HUES48 (cell line): ENCODE data around the gene PC.

Experiments used
- H3K27ac ChIP-seq: one replicate; pipeline ENCODE4 v1.7.0; 2013; ENCODE audit warnings: low read depth, low read length, inconsistent platforms
- H3K27me3 ChIP-seq: 2 replicates; pipeline ENCODE4 v1.6.1; 2013; ENCODE audit warnings: mild to moderate bottlenecking, low read length; ENCODE audit not compliant: control insufficient read depth, insufficient read depth
- H3K36me3 ChIP-seq: 2 replicates; pipeline ENCODE4 v1.6.1; 2013; ENCODE audit warnings: low read length; ENCODE audit not compliant: control insufficient read depth, insufficient read depth
- H3K4me1 ChIP-seq: 2 replicates; pipeline ENCODE4 v1.6.1; 2013; ENCODE audit warnings: mild to moderate bottlenecking, low read length; ENCODE audit not compliant: control insufficient read depth, insufficient read depth
- H3K4me3 ChIP-seq: 2 replicates; pipeline ENCODE4 v1.5.1; 2013; ENCODE audit warnings: mild to moderate bottlenecking, low read depth, low read length
- H3K9ac ChIP-seq: 2 replicates; pipeline ENCODE4 v1.6.1; 2013; ENCODE audit warnings: mild to moderate bottlenecking, low read depth, low read length, moderate library complexity
- H3K9me3 ChIP-seq: 2 replicates; pipeline ENCODE4 v1.6.1; 2013; ENCODE audit warnings: low read length; ENCODE audit not compliant: control insufficient read depth, insufficient read depth

The PC gene

GRCh38 chr11:66978229-66978628 is 20.0 kb upstream of the PC start:
- Histone ChIP-seq H3K27ac (no peak overlapping the region), H3K36me3 (no peaks in the 10 kb centered on the region), H3K4me3 (no peak overlapping the region), H3K4me1 (0 out of 2 replicates have a peak, but pooled peaks cover 5% of the 10 kb centered on the region), H3K9me3 (peaks cover 2% of the 10 kb centered on the region; the same call in 1 of the 2 replicates), H3K27me3 (no peaks in the 10 kb centered on the region), H3K9ac (no peak overlapping the region)

- Histone ChIP-seq H3K27me3 (no peaks in the 10 kb centered on the region), H3K36me3 (no peaks in the 10 kb centered on the region), H3K4me1 (0 out of 2 replicates have a peak, but pooled peaks cover 5% of the 10 kb centered on the region), H3K27ac (no peak overlapping the region), H3K4me3 (no peak overlapping the region), H3K9ac (no peak overlapping the region), H3K9me3 (peaks cover 2% of the 10 kb centered on the region; the same call in 1 of the 2 replicates)
These were observed 18.7 kb upstream of the PC start for GRCh38 chr11:66976925-66977324.

DNA sequence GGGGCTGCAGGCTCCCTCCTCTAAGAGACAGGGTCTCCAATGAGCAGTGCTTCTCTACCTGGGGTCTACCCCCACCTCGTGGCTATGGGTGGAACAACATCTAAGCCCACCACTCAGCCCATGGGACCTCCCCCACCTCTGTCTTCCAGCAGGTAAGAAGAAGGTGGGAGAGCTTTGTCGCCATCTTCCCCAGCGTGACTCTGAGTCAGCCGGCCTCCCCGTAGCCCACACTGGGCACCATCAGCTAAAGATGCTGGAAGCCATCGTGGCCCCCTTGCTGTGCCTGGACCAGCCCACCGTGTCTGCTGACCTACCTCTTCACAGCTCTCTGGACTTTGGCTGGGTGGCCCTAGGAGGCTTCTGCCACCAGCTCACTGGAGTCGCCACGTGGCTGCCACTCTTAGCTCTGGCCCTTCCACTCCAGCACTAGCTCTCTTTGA is 17.9 kb upstream of the PC start:
- H3K36me3 ChIP-seq: no peaks in the 10 kb centered on the region
- 0 out of 2 replicates have a peak, but pooled peaks cover 5% of the 10 kb centered on the region for H3K4me1 ChIP-seq
- H3K27ac ChIP-seq: no peak overlapping the region
- no peak overlapping the region for H3K4me3 ChIP-seq
- no peak overlapping the region for H3K9ac ChIP-seq
- H3K9me3 ChIP-seq: peaks cover 2% of the 10 kb centered on the region; the same call in 1 of the 2 replicates
- H3K27me3 ChIP-seq: no peaks in the 10 kb centered on the region

- Histone ChIP-seq H3K9me3 (peaks cover 2% of the 10 kb centered on the region; the same call in 1 of the 2 replicates), H3K9ac (no peak overlapping the region), H3K27me3 (no peaks in the 10 kb centered on the region), H3K36me3 (no peaks in the 10 kb centered on the region), H3K27ac (no peak overlapping the region), H3K4me1 (0 out of 2 replicates have a peak, but pooled peaks cover 5% of the 10 kb centered on the region), H3K4me3 (no peak overlapping the region)
These were observed 17.3 kb upstream of the PC start for GRCh38 chr11:66975405-66976027.

GRCh38 chr11:66974724-66975404 is 16.7 kb upstream of the PC start, which contains the start of gene C11orf86:
Gene C11orf86 (plus strand): TSS chr11:66975304. CDS start chr11:66975363, 59 bp downstream.
- H3K4me3 ChIP-seq: no peak within 1 kb of the TSS

GRCh38 chr11:66973956-66974580 is 15.9 kb upstream of the PC start:
- 0 out of 2 replicates have a peak, but pooled peaks cover 5% of the 10 kb centered on the region for H3K4me1 ChIP-seq
- no peaks in the 10 kb centered on the region for H3K27me3 ChIP-seq
- no peaks in the 10 kb centered on the region for H3K36me3 ChIP-seq
- H3K4me3 ChIP-seq: no peak overlapping the region
- H3K9ac ChIP-seq: no peak overlapping the region
- H3K27ac ChIP-seq: no peak overlapping the region
- no peaks in the 10 kb centered on the region for H3K9me3 ChIP-seq

More at GRCh38 chr11:66974724-66975404, 16.7 kb upstream of the PC start, which contains the start of gene C11orf86:
- H3K9ac ChIP-seq: no peak within 1 kb of the TSS
- H3K9me3 ChIP-seq: peaks cover 2% of the 10 kb centered on the region; the same call in 1 of the 2 replicates
- H3K4me1 ChIP-seq: 0 out of 2 replicates have a peak, but pooled peaks cover 5% of the 10 kb centered on the region
- H3K36me3 ChIP-seq: no peaks in the 10 kb centered on the region
- no peaks in the 10 kb centered on the region for H3K27me3 ChIP-seq
- H3K27ac ChIP-seq: no peak within 1 kb of the TSS

- no peak overlapping the region for H3K9ac ChIP-seq
- no peak overlapping the region for H3K27ac ChIP-seq
These were observed 13.3 kb upstream of the PC start for GRCh38 chr11:66971488-66971887.

DNA sequence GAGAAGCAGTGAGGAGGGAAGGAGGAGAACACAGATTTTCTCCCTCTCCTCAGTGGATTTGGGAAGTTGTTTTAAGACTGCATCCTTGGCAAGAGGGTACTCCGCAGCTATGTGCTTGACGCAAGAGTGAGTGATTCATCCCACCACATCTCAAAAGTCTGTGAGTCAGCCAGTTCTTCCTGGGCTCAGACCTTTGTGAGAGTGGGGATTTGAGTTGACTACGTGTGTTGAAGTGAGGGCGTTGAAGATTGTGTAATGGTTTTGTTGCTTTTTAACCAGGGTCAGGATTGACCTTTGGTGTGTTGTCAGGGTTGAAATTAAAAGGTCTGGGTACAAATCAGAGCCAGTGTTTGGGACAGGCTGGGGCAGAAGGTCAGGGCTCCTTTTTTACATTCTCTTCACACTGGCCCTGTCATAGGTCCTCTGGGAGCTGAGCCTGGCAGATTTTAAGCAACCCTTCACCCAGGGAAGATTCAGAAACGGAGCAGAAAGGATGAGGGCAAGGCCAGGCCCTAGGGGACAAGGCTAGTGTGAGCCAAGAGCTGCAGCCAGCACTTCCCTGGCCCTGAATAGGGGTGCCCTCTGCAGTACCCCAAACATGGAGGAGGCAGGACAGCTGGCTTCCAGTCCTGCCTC is 12.7 kb upstream of the PC start:
- no peaks in the 10 kb centered on the region for H3K27me3 ChIP-seq
- no peak overlapping the region for H3K9ac ChIP-seq
- no peaks in the 10 kb centered on the region for H3K36me3 ChIP-seq
- H3K9me3 ChIP-seq: no peaks in the 10 kb centered on the region
- H3K4me3 ChIP-seq: no peak overlapping the region
- H3K27ac ChIP-seq: peak overlapping the region; percentile 26
- H3K4me1 ChIP-seq: 0 out of 2 replicates have a peak, but pooled peaks cover 5% of the 10 kb centered on the region

More at GRCh38 chr11:66971488-66971887, 13.3 kb upstream of the PC start:
- Histone ChIP-seq H3K9me3 (no peaks in the 10 kb centered on the region), H3K36me3 (no peaks in the 10 kb centered on the region), H3K4me1 (0 out of 2 replicates have a peak, but pooled peaks cover 5% of the 10 kb centered on the region), H3K4me3 (no peak overlapping the region), H3K27me3 (no peaks in the 10 kb centered on the region)

- Histone ChIP-seq H3K9me3 (no peaks in the 10 kb centered on the region), H3K9ac (no peak overlapping the region), H3K4me3 (no peak overlapping the region), H3K36me3 (no peaks in the 10 kb centered on the region), H3K27me3 (no peaks in the 10 kb centered on the region), H3K4me1 (0 out of 2 replicates have a peak, but pooled peaks cover 5% of the 10 kb centered on the region), H3K27ac (peak overlapping the region; percentile 26)
These were observed 12.2 kb upstream of the PC start for GRCh38 chr11:66970371-66970806.

DNA sequence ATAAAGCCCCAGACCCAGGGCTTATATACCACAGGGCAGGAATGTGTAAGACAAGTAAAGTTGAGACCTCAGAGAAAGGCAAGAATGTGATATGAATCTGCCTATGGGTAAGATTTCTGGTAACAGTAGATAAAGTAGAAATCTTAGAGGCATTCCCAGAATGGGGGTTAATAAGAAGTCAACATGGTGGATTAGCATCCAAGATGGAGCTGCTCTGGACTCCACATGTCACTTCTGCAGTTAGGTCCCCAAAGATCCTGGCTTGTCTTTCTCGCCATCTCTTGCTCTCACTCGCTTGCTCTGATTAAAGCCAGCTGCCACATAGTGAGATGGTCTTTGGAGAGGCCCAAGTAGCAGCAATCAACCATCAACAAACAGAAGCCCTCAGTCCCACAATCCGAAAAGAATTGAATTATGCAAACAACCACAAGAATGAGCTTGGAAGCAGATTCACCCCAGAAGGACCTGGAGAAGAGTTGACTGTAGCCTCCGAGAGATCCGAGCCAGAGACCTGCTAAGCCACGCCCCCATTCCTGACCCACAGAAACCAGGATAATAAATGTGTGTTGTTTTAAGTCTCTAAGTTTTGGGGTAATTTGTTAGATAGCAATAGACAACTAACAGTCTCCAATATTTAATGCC is 11.5 kb upstream of the PC start:
- H3K27ac ChIP-seq: no peak overlapping the region

More for the DNA sequence above, 11.5 kb upstream of the PC start:
- Histone ChIP-seq H3K27me3 (no peaks in the 10 kb centered on the region), H3K9me3 (no peaks in the 10 kb centered on the region), H3K4me1 (0 out of 2 replicates have a peak, but pooled peaks cover 5% of the 10 kb centered on the region), H3K36me3 (no peaks in the 10 kb centered on the region), H3K9ac (no peak overlapping the region), H3K4me3 (no peak overlapping the region)
